Peyer's patch (tissue), 4 donors: ENCODE measurements around the gene AGPAT1. TPM values are rescaled to one million over a fixed set of nuclear protein-coding genes. Genes with fewer than 3 reads are reported as not detected.
"Not testable (repeated sequence)": the region's sequence is repeated elsewhere in the genome, so short reads cannot be mapped to it uniquely, and the experiment has no call there.

ENCODE experiments used
- DNase-seq, 3 donors: peaks; one replicate each; pipeline ENCODE4 v3.0.0-alpha.2; 2017 to 2019
- H3K27ac ChIP-seq, 4 donors: fragments of 200-600 bp; sonication (generic); one replicate each; pipeline ENCODE4 v1.5.1; 2016 to 2019
- H3K27me3 ChIP-seq, 2 donors: fragments of 200-600 bp; sonication (generic); one replicate each; pipeline ENCODE4 v1.5.1; 2019
- H3K36me3 ChIP-seq, 3 donors: fragments of 200-600 bp; sonication (generic); one replicate each; pipeline ENCODE4 v1.5.1; 2016 to 2019
- H3K4me1 ChIP-seq, 4 donors: fragments of 200-600 bp; sonication (generic); one replicate each; pipeline ENCODE4 v1.5.1; 2016 to 2019
- H3K4me3 ChIP-seq, 4 donors: fragments of 200-600 bp; sonication (generic); 1 replicate in 3 of 4; 2 replicates in 1 of 4; pipeline ENCODE4 v1.5.1; 2016 to 2019; ENCODE audit warnings: mild to moderate bottlenecking in 1 of 4
- H3K9me3 ChIP-seq, 4 donors: fragments of 200-600 bp; sonication (generic); one replicate each; pipeline ENCODE4 v1.5.1; 2016 to 2019; ENCODE audit warnings: mild to moderate bottlenecking in 1 of 4
- POLR2A ChIP-seq, 2 donors: fragments of 450-650 bp; IDR thresholded peaks; one replicate each; pipeline ENCODE4 v1.5.1; 2017; ENCODE audit warnings: antibody characterized with exemption in 2 of 2, mild to moderate bottlenecking in 2 of 2, moderate library complexity in 2 of 2
- total RNA-seq, 4 donors: library from RNA; depleted of rRNA; stranded (reverse); fragments of >200 nt; gene quantifications; one replicate each; pipeline ENCODE4 v1.1.0, GENCODE V29; 2016
- TF ChIP-seq, protein P1 (sequence below), 6 experiments: fragments of 450-650 bp in 4 of 6; fragments of 200-600 bp in 2 of 6; sonication (generic) in 1 of 6; IDR thresholded peaks; one replicate each; pipeline ENCODE4 v1.5.1; 2017 to 2019; ENCODE audit warnings: antibody characterized with exemption in 6 of 6, mild to moderate bottlenecking in 3 of 6, moderate library complexity in 1 of 6

AGPAT1 gene
- total RNA-seq, 4 donors from 2014 or later, result 28.9 to 140 (median 90.7) TPM

DNA sequence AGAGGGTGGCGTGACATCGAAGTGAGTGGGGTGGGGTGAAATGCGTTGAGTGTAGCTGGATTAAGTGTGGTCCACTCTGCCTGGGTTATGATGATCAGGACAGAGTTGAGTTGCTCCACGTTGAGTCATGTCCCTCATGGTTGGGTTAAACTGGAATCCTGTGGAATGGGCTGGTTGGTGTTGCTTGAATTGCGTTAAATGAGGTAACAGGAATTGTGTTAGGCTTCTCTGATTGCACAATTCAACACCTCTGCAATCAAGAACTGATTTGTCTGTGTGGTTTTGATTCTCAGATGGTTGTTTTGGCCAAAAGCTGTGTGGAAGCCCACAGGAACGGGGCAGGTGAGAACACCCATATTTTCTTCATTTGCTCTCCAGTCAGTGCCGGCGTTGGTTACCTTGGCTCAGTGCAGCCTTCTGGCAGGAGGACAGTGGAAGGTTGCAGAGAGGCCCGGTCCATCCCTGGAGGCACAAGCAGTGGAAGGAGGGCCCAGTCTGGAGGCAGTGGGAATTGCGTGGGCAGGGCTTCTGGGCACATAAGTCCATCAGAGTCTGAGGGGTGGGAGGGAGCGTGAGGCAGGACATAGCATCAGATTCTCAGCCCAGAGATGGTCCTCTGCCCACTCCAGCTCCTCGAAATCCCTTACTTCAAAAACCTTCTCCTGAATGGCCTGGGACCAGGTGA, 36.3 kb upstream of the AGPAT1 start:
- Histone ChIP-seq H3K9me3 (no peaks in the 10 kb centered on the region), H3K27ac (no peak overlapping the region), H3K36me3 (no peaks in the 10 kb centered on the region), H3K4me3 (no peak overlapping the region), H3K27me3 (no peaks in the 10 kb centered on the region), H3K4me1 (no peaks in the 10 kb centered on the region)
- TF ChIP-seq, protein P1, sequence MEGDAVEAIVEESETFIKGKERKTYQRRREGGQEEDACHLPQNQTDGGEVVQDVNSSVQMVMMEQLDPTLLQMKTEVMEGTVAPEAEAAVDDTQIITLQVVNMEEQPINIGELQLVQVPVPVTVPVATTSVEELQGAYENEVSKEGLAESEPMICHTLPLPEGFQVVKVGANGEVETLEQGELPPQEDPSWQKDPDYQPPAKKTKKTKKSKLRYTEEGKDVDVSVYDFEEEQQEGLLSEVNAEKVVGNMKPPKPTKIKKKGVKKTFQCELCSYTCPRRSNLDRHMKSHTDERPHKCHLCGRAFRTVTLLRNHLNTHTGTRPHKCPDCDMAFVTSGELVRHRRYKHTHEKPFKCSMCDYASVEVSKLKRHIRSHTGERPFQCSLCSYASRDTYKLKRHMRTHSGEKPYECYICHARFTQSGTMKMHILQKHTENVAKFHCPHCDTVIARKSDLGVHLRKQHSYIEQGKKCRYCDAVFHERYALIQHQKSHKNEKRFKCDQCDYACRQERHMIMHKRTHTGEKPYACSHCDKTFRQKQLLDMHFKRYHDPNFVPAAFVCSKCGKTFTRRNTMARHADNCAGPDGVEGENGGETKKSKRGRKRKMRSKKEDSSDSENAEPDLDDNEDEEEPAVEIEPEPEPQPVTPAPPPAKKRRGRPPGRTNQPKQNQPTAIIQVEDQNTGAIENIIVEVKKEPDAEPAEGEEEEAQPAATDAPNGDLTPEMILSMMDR (IDR thresholded peaks at IDR 0.05), result no peak
- no peak for TF ChIP-seq POLR2A (IDR thresholded peaks at IDR 0.05)
- DNase-seq, result no peak

DNA sequence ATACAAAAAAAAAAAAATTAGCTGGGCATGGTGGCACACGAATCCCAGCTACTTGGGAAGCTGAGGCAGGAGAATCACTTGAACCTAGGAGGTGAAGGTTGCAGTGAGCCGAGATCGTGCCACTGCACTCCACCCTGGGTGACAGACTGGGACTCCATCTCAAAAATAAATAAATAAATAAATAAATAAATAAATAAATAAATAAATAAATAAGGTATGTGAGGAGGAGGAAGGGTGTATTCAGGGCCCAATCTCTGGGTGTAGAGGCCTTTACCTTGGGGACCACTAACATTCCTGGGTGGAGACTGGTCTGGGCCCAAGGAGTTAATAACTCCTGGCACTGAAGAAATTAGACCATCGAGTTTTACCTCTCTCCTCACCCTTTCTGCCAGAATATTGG, 35.5 kb upstream of the AGPAT1 start:
- not testable (repeated sequence) for H3K27me3 ChIP-seq, H3K36me3 ChIP-seq, H3K9me3 ChIP-seq, H3K27ac ChIP-seq, DNase-seq, H3K4me3 ChIP-seq, H3K4me1 ChIP-seq

DNA sequence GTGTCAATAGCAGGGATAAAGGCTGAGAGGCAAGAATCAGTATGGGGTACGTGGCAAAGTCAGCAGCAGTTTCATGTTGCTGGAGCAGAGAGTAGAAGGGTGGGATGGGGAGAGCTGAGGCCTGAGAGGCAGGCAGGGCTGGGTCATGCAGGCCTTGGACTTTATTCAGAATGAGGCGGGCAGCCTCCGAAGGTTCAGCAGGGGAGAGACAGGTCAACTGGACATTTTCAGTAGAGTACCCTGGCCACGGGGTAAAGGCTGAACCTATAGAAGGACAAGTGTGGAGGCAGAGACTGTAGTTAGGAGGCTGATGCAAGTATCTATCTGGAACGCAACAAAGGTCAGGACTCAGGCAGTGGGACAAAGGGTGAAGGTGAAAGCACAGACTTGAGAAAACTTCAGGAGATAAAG, 34.3 kb upstream of the AGPAT1 start:
- no peak for DNase-seq
- TF ChIP-seq POLR2A (IDR thresholded peaks at IDR 0.05), result no peak
- TF ChIP-seq, protein P1 (IDR thresholded peaks at IDR 0.05), result no peak
- Histone ChIP-seq H3K9me3 (no peaks in the 10 kb centered on the region), H3K4me3 (no peak overlapping the region), H3K36me3 (no peaks in the 10 kb centered on the region), H3K4me1 (no peaks in the 10 kb centered on the region), H3K27me3 (no peaks in the 10 kb centered on the region), H3K27ac (no peak overlapping the region)

DNA sequence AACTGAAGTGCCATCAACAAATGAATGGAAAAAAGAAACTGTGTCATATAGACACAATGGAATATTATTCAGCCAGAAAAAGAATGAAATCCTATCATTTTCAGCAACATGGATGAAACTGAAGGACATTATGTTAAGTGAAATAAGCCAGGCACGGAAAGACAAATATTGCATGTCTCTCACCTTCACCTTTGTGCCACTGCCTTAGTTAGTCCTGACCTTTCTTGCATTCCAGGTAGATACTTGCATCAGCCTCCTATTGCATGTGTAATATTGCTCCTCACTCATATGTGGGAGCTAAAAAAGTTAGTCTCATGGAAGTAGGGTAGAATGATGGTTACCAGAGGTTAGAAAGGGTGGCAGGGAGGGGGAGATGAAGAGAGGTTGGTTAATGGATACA, 33.1 kb upstream of the AGPAT1 start:
- no peak overlapping the region for H3K27ac ChIP-seq
- H3K4me3 ChIP-seq, result no peak overlapping the region
- H3K9me3 ChIP-seq, result no peaks in the 10 kb centered on the region
- DNase-seq, result no peak
- H3K36me3 ChIP-seq, result no peaks in the 10 kb centered on the region
- TF ChIP-seq, protein P1 (IDR thresholded peaks at IDR 0.05), result no peak
- TF ChIP-seq POLR2A (IDR thresholded peaks at IDR 0.05), result no peak
- no peaks in the 10 kb centered on the region for H3K27me3 ChIP-seq
- no peaks in the 10 kb centered on the region for H3K4me1 ChIP-seq

DNA sequence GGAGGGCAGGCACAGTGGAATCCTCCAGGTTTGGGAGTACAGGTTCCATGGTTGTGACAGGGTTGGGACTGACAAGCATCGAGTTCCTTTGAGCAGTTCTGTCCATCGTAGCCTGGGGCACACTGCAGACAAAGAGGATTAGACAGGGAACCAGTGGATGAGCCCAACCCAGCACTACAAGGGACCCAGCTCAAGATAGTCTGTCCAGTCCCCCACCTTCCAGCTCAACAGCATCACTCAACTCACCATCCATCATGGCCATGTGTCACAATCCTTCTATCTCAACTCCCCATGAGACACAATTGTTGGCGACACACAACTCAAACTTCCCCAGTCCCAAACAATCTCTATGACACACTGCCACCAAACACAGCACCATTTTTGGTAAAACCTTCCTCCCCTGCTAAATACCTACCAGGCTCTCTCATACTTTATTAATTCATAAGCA, 28.4 kb upstream of the AGPAT1 start:
- no peaks in the 10 kb centered on the region for H3K9me3 ChIP-seq
- no peak for TF ChIP-seq POLR2A (IDR thresholded peaks at IDR 0.05)
- TF ChIP-seq, protein P1 (IDR thresholded peaks at IDR 0.05), result no peak
- no peaks in the 10 kb centered on the region for H3K4me1 ChIP-seq
- H3K27ac ChIP-seq, result no peak overlapping the region
- H3K36me3 ChIP-seq, result no peaks in the 10 kb centered on the region
- no peak overlapping the region for H3K4me3 ChIP-seq
- DNase-seq, result no peak
- no peaks in the 10 kb centered on the region for H3K27me3 ChIP-seq

DNA sequence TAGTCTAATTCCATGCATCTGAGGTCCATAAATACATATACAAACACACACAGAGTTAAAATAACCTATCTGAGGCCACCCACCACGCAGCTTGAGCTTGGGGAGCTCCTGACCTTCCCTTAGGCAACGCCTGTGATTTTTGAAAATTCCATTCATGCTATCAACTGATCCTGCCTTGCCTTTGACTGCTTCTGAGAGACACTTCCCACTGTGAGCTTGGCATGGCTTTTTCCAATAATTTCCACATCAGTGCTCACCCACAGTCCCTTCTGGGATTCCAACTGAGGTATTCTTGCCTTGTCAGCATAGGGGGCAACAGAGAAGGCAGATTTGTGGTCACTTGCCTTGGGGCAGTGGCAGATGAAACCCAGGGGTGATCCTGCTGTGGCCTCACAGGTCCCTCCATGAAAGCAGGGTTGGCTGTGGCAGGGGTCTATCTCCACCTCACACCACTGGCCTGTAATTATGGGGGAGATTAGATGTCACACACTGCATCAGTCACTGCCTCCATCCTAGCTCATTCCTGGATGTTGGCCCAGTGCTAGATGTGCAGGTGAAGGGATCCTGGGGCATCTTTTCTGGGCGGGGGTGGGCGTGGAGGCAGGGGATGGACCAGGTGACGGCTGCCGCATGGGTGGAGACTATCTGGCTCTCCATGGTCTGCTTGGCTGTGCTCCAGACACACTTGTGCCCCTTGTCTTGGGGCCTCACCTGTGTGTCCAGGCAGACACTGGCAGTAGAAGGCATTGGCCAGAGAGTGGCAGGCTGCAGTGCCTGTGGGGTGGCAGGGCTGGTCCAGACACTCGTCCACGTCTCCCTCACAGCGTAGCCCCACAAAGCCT, 27.8 kb upstream of the AGPAT1 start:
- TF ChIP-seq, protein P1 (IDR thresholded peaks at IDR 0.05), result no peak
- TF ChIP-seq POLR2A (IDR thresholded peaks at IDR 0.05), result no peak
- H3K27me3 ChIP-seq, result no peaks in the 10 kb centered on the region
- no peaks in the 10 kb centered on the region for H3K36me3 ChIP-seq
- no peak overlapping the region for H3K4me3 ChIP-seq
- H3K27ac ChIP-seq, result no peak overlapping the region
- DNase-seq, result no peak
- no peaks in the 10 kb centered on the region for H3K9me3 ChIP-seq
- H3K4me1 ChIP-seq, result no peaks in the 10 kb centered on the region
